ENCODE data around the gene LAMTOR4. TPM values are rescaled to one million over a fixed set of nuclear protein-coding genes. Genes with fewer than 3 reads are reported as not detected.

The LAMTOR4 gene
- total and polyA plus RNA-seq, 2 donors (not counting 1 experiment from before 2014, with no cell fraction given): 214 to 448 TPM

DNA sequence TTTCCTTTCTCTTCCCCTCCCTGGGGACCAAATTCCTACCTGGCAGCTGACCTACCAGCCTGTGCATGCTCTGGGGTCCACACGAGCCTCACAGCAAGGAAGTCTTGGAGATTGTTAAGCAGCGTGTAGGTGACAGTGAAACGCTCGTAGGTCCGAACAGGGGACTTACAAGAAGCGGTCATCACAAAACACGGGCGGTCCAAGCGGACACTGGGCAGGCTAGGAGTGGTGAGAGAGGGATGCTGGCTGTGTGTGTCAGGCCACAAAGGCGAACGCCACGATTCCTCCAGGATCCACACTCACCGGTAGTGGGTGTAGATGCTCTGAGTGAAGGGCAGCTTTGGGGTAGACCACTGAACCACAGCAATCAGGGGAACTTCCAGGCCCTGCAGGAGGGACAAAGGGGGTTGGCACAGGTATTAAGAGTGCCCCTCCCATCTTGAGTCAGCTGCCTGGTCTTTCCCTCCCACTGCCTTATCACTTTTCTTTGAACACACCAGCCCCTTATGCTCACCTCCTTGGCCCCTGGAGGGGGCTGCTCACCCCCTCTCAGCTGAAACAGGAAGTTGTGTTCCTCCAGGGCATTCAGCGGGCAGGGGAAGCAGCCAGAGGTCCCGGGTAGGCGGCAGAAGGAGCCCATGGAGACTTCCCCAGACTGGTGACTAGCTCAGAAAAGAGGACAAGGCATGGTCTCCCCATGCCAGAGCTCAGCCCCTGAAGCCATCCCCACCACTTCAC lies 7.8 kb downstream of the LAMTOR4 start:
- H3K9me3 Mint-ChIP-seq (ENCODE audit: insufficient read depth): no peaks in the 10 kb centered on the region
- Histone ChIP-seq H3K4me3 (ENCODE audit: control extremely low read depth in 1 of 5, extremely low read depth in 1 of 5, insufficient read depth in 1 of 5, low read depth in 2 of 5, low read length in 4 of 5) (peak overlapping the region in 1 of 5 experiments; percentile 11), H3K4me2 (replicated peaks; ENCODE audit: low read depth, low read length, poor library complexity, severe bottlenecking) (peak overlapping the region; percentile 92), H2AFZ (ENCODE audit: insufficient read depth, low read depth, low read length, poor library complexity, severe bottlenecking) (no peak overlapping the region), H3K9me3 (ENCODE audit: control extremely low read depth in 1 of 3, control insufficient read depth in 2 of 3, insufficient read depth in 1 of 3, low read length in 2 of 3) (no peaks in the 10 kb centered on the region), H3K9ac (ENCODE audit: low read length) (no peak overlapping the region), H3K79me2 (ENCODE audit: control insufficient read depth, insufficient read depth, low read length) (peaks cover 42% of the 10 kb centered on the region), H3K27me3 (replicated peaks in 1 of 4; ENCODE audit: control extremely low read depth in 1 of 4, control insufficient read depth in 3 of 4, insufficient read depth in 4 of 4, low read length in 3 of 4) (no peaks in the 10 kb centered on the region), H4K20me1 (ENCODE audit: control insufficient read depth, insufficient read depth, low read length, poor library complexity, severe bottlenecking) (peaks cover 28% of the 10 kb centered on the region), H3K27ac (ENCODE audit: low read length in 2 of 2) (peak overlapping the region; percentile 54 to 84), H3K36me3 (replicated peaks in 1 of 2; ENCODE audit: control extremely low read depth in 1 of 2, control insufficient read depth in 1 of 2, extremely low read depth in 1 of 2, insufficient read depth in 2 of 2, low read length in 1 of 2) (peaks cover 0 to 51% of the 10 kb centered on the region in 2 experiments), H3K4me1 (ENCODE audit: control insufficient read depth in 2 of 2, insufficient read depth in 2 of 2, low read length in 2 of 2) (peaks cover 34 to 46% of the 10 kb centered on the region in 2 donors)
- H3K4me1 Mint-ChIP-seq: peaks cover 50% of the 10 kb centered on the region
- DNase-seq: peak; percentile 58
- peak overlapping the region; percentile 87 for H3K27ac Mint-ChIP-seq
- H3K4me3 Mint-ChIP-seq: peak overlapping the region; percentile 87
- peak; percentile 20 for ATAC-seq (ENCODE audit: low read depth)
- no peaks in the 10 kb centered on the region for H3K27me3 Mint-ChIP-seq
- TF ChIP-seq, protein P1, sequence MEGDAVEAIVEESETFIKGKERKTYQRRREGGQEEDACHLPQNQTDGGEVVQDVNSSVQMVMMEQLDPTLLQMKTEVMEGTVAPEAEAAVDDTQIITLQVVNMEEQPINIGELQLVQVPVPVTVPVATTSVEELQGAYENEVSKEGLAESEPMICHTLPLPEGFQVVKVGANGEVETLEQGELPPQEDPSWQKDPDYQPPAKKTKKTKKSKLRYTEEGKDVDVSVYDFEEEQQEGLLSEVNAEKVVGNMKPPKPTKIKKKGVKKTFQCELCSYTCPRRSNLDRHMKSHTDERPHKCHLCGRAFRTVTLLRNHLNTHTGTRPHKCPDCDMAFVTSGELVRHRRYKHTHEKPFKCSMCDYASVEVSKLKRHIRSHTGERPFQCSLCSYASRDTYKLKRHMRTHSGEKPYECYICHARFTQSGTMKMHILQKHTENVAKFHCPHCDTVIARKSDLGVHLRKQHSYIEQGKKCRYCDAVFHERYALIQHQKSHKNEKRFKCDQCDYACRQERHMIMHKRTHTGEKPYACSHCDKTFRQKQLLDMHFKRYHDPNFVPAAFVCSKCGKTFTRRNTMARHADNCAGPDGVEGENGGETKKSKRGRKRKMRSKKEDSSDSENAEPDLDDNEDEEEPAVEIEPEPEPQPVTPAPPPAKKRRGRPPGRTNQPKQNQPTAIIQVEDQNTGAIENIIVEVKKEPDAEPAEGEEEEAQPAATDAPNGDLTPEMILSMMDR (IDR thresholded peaks at IDR 0.05): no peak
- TF ChIP-seq EZH2 (IDR thresholded peaks at IDR 0.05; ENCODE audit: borderline replicate concordance, insufficient read depth, low read depth, low read length, poor library complexity, severe bottlenecking): no peak
- intact Hi-C loops (cut with micrococcal nuclease): loop anchor here (5.0 kb wide), 2 partner anchors 36 to 181 kb away; no protein-coding TSS in a partner anchor
- 67% methylated on average over 12 of the region's 16 CpGs for WGBS (ENCODE audit: insufficient coverage)
- ChIA-PET POLR2A (interaction anchor here (0.6 to 2.9 kb wide), 6 partner anchors 8 to 61 kb away, joined by 4 to 16 read pairs (median 7); partner anchors contain the start of genes GPC2 and LAMTOR4), CTCF (interaction anchor here (0.9 to 5.1 kb wide), 5 partner anchors 8 to 34 kb away, joined by 3 to 18 read pairs (median 3); partner anchors contain the start of gene LAMTOR4)

DNA sequence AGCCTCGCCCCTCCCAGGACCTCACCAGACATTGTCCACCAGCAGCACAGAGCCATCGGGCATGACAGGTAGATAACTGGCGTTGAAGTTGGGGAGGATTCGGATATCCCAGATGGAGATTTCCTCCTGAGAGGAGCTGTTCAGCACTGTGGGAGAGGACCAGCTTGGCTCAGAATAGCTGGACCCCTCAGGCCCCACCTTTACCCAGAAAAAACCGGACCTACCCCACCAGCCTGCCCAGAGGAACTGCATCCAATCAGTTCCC lies 8.3 kb downstream of the LAMTOR4 start:
- Mint-ChIP-seq H3K4me1 (peaks cover 45% of the 10 kb centered on the region), H3K27ac (peak overlapping the region; percentile 87), H3K27me3 (no peaks in the 10 kb centered on the region), H3K9me3 (ENCODE audit: insufficient read depth) (no peaks in the 10 kb centered on the region), H3K4me3 (peak overlapping the region; percentile 87)
- intact Hi-C loops (cut with micrococcal nuclease): loop anchor here (5.0 kb wide), 2 partner anchors 35 to 180 kb away; no protein-coding TSS in a partner anchor
- peaks cover 0 to 49% of the 10 kb centered on the region in 2 experiments for H3K36me3 ChIP-seq (replicated peaks in 1 of 2; ENCODE audit: control extremely low read depth in 1 of 2, control insufficient read depth in 1 of 2, extremely low read depth in 1 of 2, insufficient read depth in 2 of 2, low read length in 1 of 2)
- DNase-seq (peak; percentile 28), ATAC-seq (ENCODE audit: low read depth) (no peak)
- TF ChIP-seq, protein P1 (IDR thresholded peaks at IDR 0.05): no peak
- no peak for TF ChIP-seq EZH2 (IDR thresholded peaks at IDR 0.05; ENCODE audit: borderline replicate concordance, insufficient read depth, low read depth, low read length, poor library complexity, severe bottlenecking)
- H3K4me2 ChIP-seq (replicated peaks; ENCODE audit: low read depth, low read length, poor library complexity, severe bottlenecking): peak overlapping the region; percentile 92
- H3K4me1 ChIP-seq (ENCODE audit: control insufficient read depth in 2 of 2, insufficient read depth in 2 of 2, low read length in 2 of 2): peaks cover 29 to 41% of the 10 kb centered on the region in 2 donors
- ChIA-PET POLR2A (interaction anchor here (0.6 to 2.9 kb wide), 5 partner anchors 9 to 61 kb away, joined by 4 to 16 read pairs (median 7); partner anchors contain the start of genes GPC2 and LAMTOR4), CTCF (interaction anchor here (0.9 to 5.1 kb wide), 5 partner anchors 8 to 33 kb away, joined by 3 to 18 read pairs (median 3); partner anchors contain the start of gene LAMTOR4)
- peak overlapping the region; percentile 54 to 84 for H3K27ac ChIP-seq (ENCODE audit: low read length in 2 of 2)
- H4K20me1 ChIP-seq (ENCODE audit: control insufficient read depth, insufficient read depth, low read length, poor library complexity, severe bottlenecking): peaks cover 28% of the 10 kb centered on the region
- no peaks in the 10 kb centered on the region for H3K27me3 ChIP-seq (replicated peaks in 1 of 4; ENCODE audit: control extremely low read depth in 1 of 4, control insufficient read depth in 3 of 4, insufficient read depth in 4 of 4, low read length in 3 of 4)
- H2AFZ ChIP-seq (ENCODE audit: insufficient read depth, low read depth, low read length, poor library complexity, severe bottlenecking): no peak overlapping the region
- peaks cover 37% of the 10 kb centered on the region for H3K79me2 ChIP-seq (ENCODE audit: control insufficient read depth, insufficient read depth, low read length)
- 69% methylated on average over 4 of the region's 5 CpGs for WGBS (ENCODE audit: insufficient coverage)
- no peaks in the 10 kb centered on the region for H3K9me3 ChIP-seq (ENCODE audit: control extremely low read depth in 1 of 3, control insufficient read depth in 2 of 3, insufficient read depth in 1 of 3, low read length in 2 of 3)
- peak overlapping the region in 2 of 5 experiments; percentile 11 to 95 for H3K4me3 ChIP-seq (ENCODE audit: control extremely low read depth in 1 of 5, extremely low read depth in 1 of 5, insufficient read depth in 1 of 5, low read depth in 2 of 5, low read length in 4 of 5)
- H3K9ac ChIP-seq (ENCODE audit: low read length): no peak overlapping the region
